Lower leg skin (tissue), 4 donors: ENCODE results near the gene TEX26. TPM values are rescaled to one million over a fixed set of nuclear protein-coding genes. Genes with fewer than 3 reads are reported as not detected.

Source experiments
- DNase-seq, 2 donors: peaks; one replicate each; pipeline ENCODE4 v3.0.0-alpha.2; 2019; ENCODE audit warnings: low spot score in 2 of 2
- H3K4me3 ChIP-seq: fragments of 200-600 bp; sonication (generic); 2 replicates; pipeline ENCODE4 v1.5.1; 2017; ENCODE audit warnings: mild to moderate bottlenecking, low read depth; ENCODE audit not compliant: poor library complexity, severe bottlenecking
- CTCF ChIP-seq, 3 donors: fragments of 450-650 bp; IDR thresholded peaks; one replicate each; pipeline ENCODE4 v1.5.1; 2016; ENCODE audit warnings: antibody characterized with exemption in 3 of 3, mild to moderate bottlenecking in 3 of 3, moderate library complexity in 2 of 3
- POLR2A ChIP-seq, 2 donors: fragments of 450-650 bp; IDR thresholded peaks; one replicate each; pipeline ENCODE4 v1.6.1; 2016 to 2017; ENCODE audit warnings: antibody characterized with exemption in 2 of 2, mild to moderate bottlenecking in 1 of 2, moderate library complexity in 1 of 2
- WGBS, 2 donors: methylation state at CpG; one replicate each; pipeline ENCODE4 v1.1.5; 2018; 5-methylcytosine and 5-hydroxymethylcytosine counted together
- intact Hi-C: fragments of 100-400 bp; cut with DNase I; formaldehyde crosslinking; loops from one replicate; pipeline ENCODE4 v1.15.0; 2023; ENCODE audit warnings: low total_unique reads
- total RNA-seq, 4 donors: library from RNA; depleted of rRNA; stranded (reverse); fragments of >200 nt; gene quantifications; one replicate each; pipeline ENCODE4 v1.1.0, GENCODE V29; 2016

The TEX26 gene
- total RNA-seq, 4 donors from 2014 or later = not detected

- DNase-seq = no peak
- TF ChIP-seq POLR2A (IDR thresholded peaks at IDR 0.05) = no peak
- TF ChIP-seq CTCF (IDR thresholded peaks at IDR 0.05) = no peak
- intact Hi-C loops = no loop called here
- WGBS, 2 donors = 46 to 69% methylated on average over 5 of the region's 5 CpGs
- H3K4me3 ChIP-seq = no peak overlapping the region
Measured at GRCh38 chr13:30928978-30929377, 3.5 kb upstream of the TEX26 start.

- WGBS, 2 donors = 87 to 94% methylated on average over 3 of the region's 3 CpGs
- TF ChIP-seq POLR2A (IDR thresholded peaks at IDR 0.05) = no peak
- no peak for TF ChIP-seq CTCF (IDR thresholded peaks at IDR 0.05)
- intact Hi-C loops = no loop called here
- DNase-seq = no peak
- H3K4me3 ChIP-seq = no peak overlapping the region
Measured at GRCh38 chr13:30933354-30933670, 856 bp downstream of the TEX26 start.

- intact Hi-C loops = no loop called here
- no peak for DNase-seq
- no peak for TF ChIP-seq POLR2A (IDR thresholded peaks at IDR 0.05)
- no peak for TF ChIP-seq CTCF (IDR thresholded peaks at IDR 0.05)
- no peak overlapping the region for H3K4me3 ChIP-seq
- WGBS, 2 donors = 81 to 82% methylated on average over 4 to 6 of the region's 6 CpGs
Measured at GRCh38 chr13:30934381-30934780, 1.9 kb downstream of the TEX26 start.

GRCh38 chr13:30934803-30935202 is 2.3 kb downstream of the TEX26 start:
- intact Hi-C loops = no loop called here
- no peak for DNase-seq
- WGBS, 2 donors = 75% methylated on average over 2 of the region's 3 CpGs; no CpG with 5 or more reads in 1 of the 2 donors
- no peak for TF ChIP-seq POLR2A (IDR thresholded peaks at IDR 0.05)
- TF ChIP-seq CTCF (IDR thresholded peaks at IDR 0.05) = no peak
- H3K4me3 ChIP-seq = no peak overlapping the region

GRCh38 chr13:30936971-30937370 is 4.5 kb downstream of the TEX26 start:
- intact Hi-C loops = no loop called here
- TF ChIP-seq CTCF (IDR thresholded peaks at IDR 0.05) (no peak), POLR2A (IDR thresholded peaks at IDR 0.05) (no peak)

GRCh38 chr13:30943881-30944280 is 11.4 kb downstream of the TEX26 start:
- no peak for DNase-seq
- H3K4me3 ChIP-seq = no peak overlapping the region
- no peak for TF ChIP-seq CTCF (IDR thresholded peaks at IDR 0.05)
- no peak for TF ChIP-seq POLR2A (IDR thresholded peaks at IDR 0.05)
- WGBS, 2 donors = 54 to 57% methylated on average over 3 of the region's 3 CpGs
- intact Hi-C loops = no loop called here

More at GRCh38 chr13:30936971-30937370, 4.5 kb downstream of the TEX26 start:
- 73 to 74% methylated on average over 4 of the region's 4 CpGs for WGBS, 2 donors
- no peak overlapping the region for H3K4me3 ChIP-seq
- DNase-seq = no peak
